ES-I3 (cell line): ENCODE measurements around the gene MYOCD.

Source experiments
- H3K36me3 ChIP-seq: 2 replicates; pipeline ENCODE4 v1.6.1; 2013; ENCODE audit warnings: mild to moderate bottlenecking, low read length, control low read depth, moderate library complexity; ENCODE audit not compliant: insufficient read depth
- H3K4me1 ChIP-seq: 2 replicates; pipeline ENCODE4 v1.6.1; 2013; ENCODE audit warnings: mild to moderate bottlenecking, control low read depth, low read length; ENCODE audit not compliant: insufficient read depth
- H3K9ac ChIP-seq: 2 replicates; pipeline ENCODE4 v1.6.1; 2013; ENCODE audit warnings: low read depth, mild to moderate bottlenecking, low read length, moderate library complexity
- H3K9me3 ChIP-seq: 2 replicates; pipeline ENCODE4 v1.6.1; 2013; ENCODE audit warnings: mild to moderate bottlenecking, low read length, moderate library complexity; ENCODE audit not compliant: control insufficient read depth, insufficient read depth

Gene MYOCD

DNA sequence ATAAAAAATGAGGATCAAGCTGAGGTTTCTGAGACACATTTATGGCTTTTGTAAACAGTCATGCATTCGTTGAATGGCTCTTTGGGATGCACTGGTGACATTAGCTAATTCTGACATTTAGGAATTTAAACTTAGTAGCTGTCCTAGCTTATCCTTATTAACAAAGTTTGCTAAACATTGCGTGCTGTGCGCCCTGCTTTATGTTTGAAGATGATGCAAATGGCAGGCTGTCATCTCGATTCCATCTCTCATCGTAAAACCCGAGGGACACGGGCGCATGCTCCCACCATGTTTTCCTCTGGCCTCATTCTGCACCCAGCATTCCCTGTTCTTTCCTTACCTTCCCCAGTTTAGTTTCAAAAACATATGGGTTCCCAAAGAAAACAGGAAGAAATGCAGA lies 69.8 kb downstream of the MYOCD start:
- Histone ChIP-seq H3K9ac (no peak overlapping the region), H3K4me1 (peaks cover 4% of the 10 kb centered on the region; the same call in 1 of the 2 replicates), H3K9me3 (no peaks in the 10 kb centered on the region), H3K36me3 (no peaks in the 10 kb centered on the region; the same call in 1 of the 2 replicates)

GRCh38 chr17:12736526-12736925 lies 70.8 kb downstream of the MYOCD start:
- Histone ChIP-seq H3K36me3 (no peaks in the 10 kb centered on the region; the same call in 1 of the 2 replicates), H3K4me1 (no peaks in the 10 kb centered on the region), H3K9ac (no peak overlapping the region), H3K9me3 (no peaks in the 10 kb centered on the region)

GRCh38 chr17:12737740-12738469 lies 72.2 kb downstream of the MYOCD start:
- H3K9me3 ChIP-seq: no peaks in the 10 kb centered on the region
- no peak overlapping the region for H3K9ac ChIP-seq
- no peaks in the 10 kb centered on the region for H3K4me1 ChIP-seq
- no peaks in the 10 kb centered on the region; the same call in 1 of the 2 replicates for H3K36me3 ChIP-seq

- no peaks in the 10 kb centered on the region; the same call in 1 of the 2 replicates for H3K36me3 ChIP-seq
- H3K9me3 ChIP-seq: no peaks in the 10 kb centered on the region
- no peak overlapping the region for H3K9ac ChIP-seq
- no peaks in the 10 kb centered on the region for H3K4me1 ChIP-seq
Measured at GRCh38 chr17:12738624-12739023, 72.9 kb downstream of the MYOCD start.

- H3K4me1 ChIP-seq: no peaks in the 10 kb centered on the region
- H3K36me3 ChIP-seq: no peaks in the 10 kb centered on the region; the same call in 1 of the 2 replicates
- no peak overlapping the region for H3K9ac ChIP-seq
- H3K9me3 ChIP-seq: no peaks in the 10 kb centered on the region
Measured at GRCh38 chr17:12739500-12739899, 73.8 kb downstream of the MYOCD start.

GRCh38 chr17:12743046-12743445 lies 77.4 kb downstream of the MYOCD start:
- no peaks in the 10 kb centered on the region for H3K9me3 ChIP-seq
- no peak overlapping the region for H3K9ac ChIP-seq
- H3K36me3 ChIP-seq: no peaks in the 10 kb centered on the region
- H3K4me1 ChIP-seq: no peaks in the 10 kb centered on the region

GRCh38 chr17:12744298-12744697 lies 78.6 kb downstream of the MYOCD start:
- Histone ChIP-seq H3K4me1 (no peaks in the 10 kb centered on the region), H3K9me3 (no peaks in the 10 kb centered on the region), H3K36me3 (no peaks in the 10 kb centered on the region), H3K9ac (no peak overlapping the region)

GRCh38 chr17:12744786-12745185 lies 79.1 kb downstream of the MYOCD start:
- no peaks in the 10 kb centered on the region for H3K4me1 ChIP-seq
- H3K9ac ChIP-seq: no peak overlapping the region
- no peaks in the 10 kb centered on the region for H3K36me3 ChIP-seq
- H3K9me3 ChIP-seq: no peaks in the 10 kb centered on the region

DNA sequence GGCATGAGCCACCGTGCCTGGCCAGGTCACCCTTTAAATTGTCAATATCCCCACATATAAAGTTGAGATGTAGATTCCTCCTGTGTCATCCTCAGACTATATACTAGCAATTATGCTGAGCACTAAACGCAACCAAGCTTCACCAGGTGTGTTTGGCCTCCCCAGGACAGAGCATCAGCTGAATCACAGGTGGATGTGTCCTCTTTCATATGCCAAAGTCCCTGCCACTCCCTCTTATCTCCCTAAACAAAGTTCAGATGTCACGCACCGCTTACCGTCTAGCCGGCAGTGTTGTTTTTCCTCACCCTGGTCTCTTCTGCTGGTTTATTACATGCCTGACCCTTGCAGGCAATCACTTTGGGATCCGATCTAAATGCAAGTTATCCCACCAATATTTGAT lies 79.8 kb downstream of the MYOCD start:
- Histone ChIP-seq H3K9me3 (no peaks in the 10 kb centered on the region), H3K36me3 (no peaks in the 10 kb centered on the region), H3K4me1 (no peaks in the 10 kb centered on the region), H3K9ac (no peak overlapping the region; the same call in 1 of the 2 replicates)

DNA sequence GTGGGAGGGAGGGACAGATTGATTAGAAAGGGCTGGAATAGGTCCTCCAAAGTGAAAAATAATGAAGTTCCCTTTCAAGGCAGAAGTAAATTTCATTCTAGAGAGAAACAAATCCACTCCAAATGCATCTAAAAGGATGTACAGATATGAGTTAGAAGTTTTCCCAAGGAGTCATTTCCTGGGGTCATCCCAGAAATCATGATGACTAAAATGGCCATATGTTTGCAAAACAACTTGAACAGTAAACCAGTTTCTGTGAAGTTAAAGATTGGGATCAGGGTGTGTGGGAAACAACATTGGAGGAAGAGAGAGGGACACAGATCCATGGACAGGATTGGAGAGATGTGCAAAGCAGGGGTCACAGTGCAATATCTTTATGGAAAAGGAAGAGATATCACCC lies 91.1 kb downstream of the MYOCD start:
- Histone ChIP-seq H3K9ac (no peak overlapping the region), H3K9me3 (no peaks in the 10 kb centered on the region)

GRCh38 chr17:12759090-12759489 lies 93.4 kb downstream of the MYOCD start:
- no peak overlapping the region for H3K9ac ChIP-seq
- no peaks in the 10 kb centered on the region for H3K4me1 ChIP-seq
- H3K36me3 ChIP-seq: no peaks in the 10 kb centered on the region; the same call in 1 of the 2 replicates
- H3K9me3 ChIP-seq: no peaks in the 10 kb centered on the region

More for the DNA sequence above, 91.1 kb downstream of the MYOCD start:
- H3K4me1 ChIP-seq: no peaks in the 10 kb centered on the region
- no peaks in the 10 kb centered on the region; the same call in 1 of the 2 replicates for H3K36me3 ChIP-seq

GRCh38 chr17:12765548-12765947 lies 99.9 kb downstream of the MYOCD start:
- no peaks in the 10 kb centered on the region; the same call in 1 of the 2 replicates for H3K36me3 ChIP-seq

DNA sequence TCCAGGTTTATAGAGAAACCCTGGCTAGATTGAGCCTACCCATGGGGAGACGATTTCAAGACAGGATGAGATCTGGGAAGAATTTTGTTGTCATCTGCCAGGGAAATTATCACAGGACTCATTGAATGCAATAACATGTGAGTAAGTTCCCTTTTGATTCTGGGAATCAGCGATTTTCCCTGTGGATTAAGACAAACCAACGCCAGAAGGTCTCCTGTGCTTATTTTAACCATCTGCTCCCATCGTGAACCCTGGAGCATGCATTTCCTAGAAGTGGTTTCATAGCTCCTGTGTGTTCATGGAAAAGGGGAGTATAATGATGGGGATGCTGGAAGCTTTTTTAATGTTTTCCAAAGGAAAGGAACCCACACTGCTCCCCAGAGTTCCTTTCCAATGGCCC lies 102.6 kb downstream of the MYOCD start:
- Histone ChIP-seq H3K4me1 (no peaks in the 10 kb centered on the region), H3K9me3 (no peaks in the 10 kb centered on the region), H3K36me3 (no peaks in the 10 kb centered on the region), H3K9ac (no peak overlapping the region)

More at GRCh38 chr17:12765548-12765947, 99.9 kb downstream of the MYOCD start:
- no peak overlapping the region for H3K9ac ChIP-seq
- H3K4me1 ChIP-seq: no peaks in the 10 kb centered on the region
- H3K9me3 ChIP-seq: no peaks in the 10 kb centered on the region

DNA sequence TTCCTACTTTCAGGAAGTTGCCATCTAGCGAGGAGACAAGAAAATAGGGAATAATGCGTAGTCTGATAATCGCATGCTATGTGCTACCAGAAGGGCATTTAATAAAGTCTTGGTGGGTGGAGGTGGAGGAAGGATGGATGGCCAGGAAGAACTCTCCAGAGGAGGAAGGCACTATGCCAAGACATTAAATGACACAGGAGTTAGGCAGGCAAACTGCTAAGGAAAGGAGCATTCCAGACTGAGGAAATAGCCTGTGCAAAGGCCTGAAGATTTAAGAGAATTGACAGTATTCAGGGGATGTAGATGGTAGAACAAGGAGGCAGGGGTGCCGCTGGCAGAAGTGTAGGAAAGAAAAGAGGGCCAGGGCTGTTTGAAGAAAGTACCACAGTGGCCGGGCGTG lies 104.3 kb downstream of the MYOCD start:
- H3K9ac ChIP-seq: no peak overlapping the region
- H3K4me1 ChIP-seq: no peaks in the 10 kb centered on the region
- H3K9me3 ChIP-seq: no peaks in the 10 kb centered on the region
- H3K36me3 ChIP-seq: no peaks in the 10 kb centered on the region

DNA sequence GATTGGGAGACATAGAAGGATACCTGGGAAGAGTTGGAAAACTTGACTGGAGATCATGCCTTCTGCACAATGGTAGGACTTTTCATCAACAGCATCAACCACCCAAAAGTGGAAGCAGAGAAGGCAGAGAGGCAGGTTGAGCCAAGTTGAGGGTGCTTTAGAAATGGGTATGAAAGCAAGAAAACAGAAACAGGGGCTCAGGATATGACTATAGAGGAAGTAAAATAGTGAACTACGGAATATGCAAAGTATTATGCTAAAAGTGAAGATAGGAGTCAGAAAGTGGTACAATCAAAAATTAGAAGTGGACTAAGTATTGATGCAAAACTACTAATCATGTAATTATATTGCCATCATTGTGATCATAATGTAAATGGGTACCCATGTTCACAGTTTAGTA lies 107.5 kb downstream of the MYOCD start:
- Histone ChIP-seq H3K9ac (no peak overlapping the region), H3K9me3 (no peaks in the 10 kb centered on the region), H3K36me3 (no peaks in the 10 kb centered on the region), H3K4me1 (no peaks in the 10 kb centered on the region)
